ENCODE results near the gene FAM81A. TPM values are rescaled to one million over a fixed set of nuclear protein-coding genes. Genes with fewer than 3 reads are reported as not detected.

FAM81A gene
- total RNA-seq, 1 donor from 2014 or later = 1.1 TPM

- intact Hi-C loops (cut with micrococcal nuclease) = no loop called here
- no peaks in the 10 kb centered on the region for H3K9me3 Mint-ChIP-seq
- peaks cover 3% of the 10 kb centered on the region for H3K4me1 Mint-ChIP-seq (ENCODE audit: low read depth)
- H3K4me3 Mint-ChIP-seq (ENCODE audit: low read depth) = no peak overlapping the region
- peaks cover 15% of the 10 kb centered on the region for H3K27me3 Mint-ChIP-seq (ENCODE audit: low read depth)
- no peaks in the 10 kb centered on the region for H3K36me3 Mint-ChIP-seq (ENCODE audit: low read depth)
- H3K27ac Mint-ChIP-seq = no peak overlapping the region
- DNase-seq (ENCODE audit: low spot score) = no peak
These were observed 120.9 kb downstream of the FAM81A start for GRCh38 chr15:59558851-59559250.

GRCh38 chr15:59561547-59561946 is 123.6 kb downstream of the FAM81A start:
- Mint-ChIP-seq H3K36me3 (ENCODE audit: low read depth) (no peaks in the 10 kb centered on the region), H3K27me3 (ENCODE audit: low read depth) (peaks cover 12% of the 10 kb centered on the region), H3K27ac (no peak overlapping the region), H3K4me1 (ENCODE audit: low read depth) (peaks cover 3% of the 10 kb centered on the region), H3K9me3 (no peaks in the 10 kb centered on the region), H3K4me3 (ENCODE audit: low read depth) (no peak overlapping the region)
- intact Hi-C loops (cut with micrococcal nuclease) = no loop called here
- DNase-seq (ENCODE audit: low spot score) = no peak

DNA sequence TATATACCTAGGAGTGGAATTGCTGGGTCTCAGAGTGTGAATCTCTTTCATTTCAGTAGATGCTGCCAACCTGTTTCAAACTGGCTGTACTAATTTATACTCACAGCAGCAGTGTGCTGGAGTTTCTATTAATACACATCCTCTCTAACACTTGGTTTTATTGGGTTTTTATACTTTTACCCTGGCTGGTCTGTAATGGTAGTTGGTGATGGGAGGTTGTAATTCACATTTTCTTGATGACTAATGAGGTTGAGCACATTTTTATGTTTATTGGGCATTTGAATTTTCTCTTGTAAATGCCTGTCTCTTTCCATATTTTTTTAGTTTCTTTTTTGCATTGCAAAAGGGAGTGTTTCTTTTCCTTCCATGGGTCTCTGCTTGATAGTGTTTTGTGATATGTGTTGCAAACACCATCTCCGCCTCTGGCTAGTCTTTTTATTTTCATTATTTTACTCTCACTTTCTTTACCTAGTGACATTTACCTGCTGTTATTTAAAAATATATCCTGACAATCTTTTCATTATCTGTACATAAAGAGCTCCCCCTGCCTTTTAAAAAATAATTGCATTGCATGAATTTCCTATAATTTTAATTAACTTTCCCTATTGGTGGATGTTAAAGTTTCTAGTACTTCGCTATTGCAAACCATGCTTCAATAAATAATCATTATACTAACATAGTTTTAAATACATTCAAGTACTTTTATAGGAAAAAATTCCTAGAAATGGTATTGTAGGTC is 124.6 kb downstream of the FAM81A start:
- H3K4me3 Mint-ChIP-seq (ENCODE audit: low read depth) = no peak overlapping the region
- no peaks in the 10 kb centered on the region for H3K9me3 Mint-ChIP-seq
- no peak overlapping the region for H3K27ac Mint-ChIP-seq
- H3K27me3 Mint-ChIP-seq (ENCODE audit: low read depth) = peaks cover 17% of the 10 kb centered on the region
- no peaks in the 10 kb centered on the region for H3K36me3 Mint-ChIP-seq (ENCODE audit: low read depth)
- no peak for DNase-seq (ENCODE audit: low spot score)
- H3K4me1 Mint-ChIP-seq (ENCODE audit: low read depth) = peaks cover 3% of the 10 kb centered on the region
- intact Hi-C loops (cut with micrococcal nuclease) = no loop called here

GRCh38 chr15:59565299-59565698 is 127.3 kb downstream of the FAM81A start:
- Mint-ChIP-seq H3K27me3 (ENCODE audit: low read depth) (peaks cover 13% of the 10 kb centered on the region), H3K4me3 (ENCODE audit: low read depth) (no peak overlapping the region), H3K9me3 (no peaks in the 10 kb centered on the region), H3K36me3 (ENCODE audit: low read depth) (no peaks in the 10 kb centered on the region), H3K4me1 (ENCODE audit: low read depth) (peaks cover 3% of the 10 kb centered on the region), H3K27ac (no peak overlapping the region)
- intact Hi-C loops (cut with micrococcal nuclease) = no loop called here
- DNase-seq (ENCODE audit: low spot score) = no peak

- Mint-ChIP-seq H3K36me3 (ENCODE audit: low read depth) (no peaks in the 10 kb centered on the region), H3K27me3 (ENCODE audit: low read depth) (peaks cover 13% of the 10 kb centered on the region), H3K4me1 (ENCODE audit: low read depth) (peaks cover 3% of the 10 kb centered on the region), H3K4me3 (ENCODE audit: low read depth) (no peak overlapping the region), H3K27ac (no peak overlapping the region), H3K9me3 (no peaks in the 10 kb centered on the region)
- DNase-seq (ENCODE audit: low spot score) = no peak
- intact Hi-C loops (cut with micrococcal nuclease) = no loop called here
These were observed 129.3 kb downstream of the FAM81A start for GRCh38 chr15:59567324-59567723.

- Mint-ChIP-seq H3K4me3 (ENCODE audit: low read depth) (no peak overlapping the region), H3K9me3 (no peaks in the 10 kb centered on the region), H3K36me3 (ENCODE audit: low read depth) (no peaks in the 10 kb centered on the region), H3K27me3 (ENCODE audit: low read depth) (peaks cover 12% of the 10 kb centered on the region), H3K27ac (no peak overlapping the region), H3K4me1 (ENCODE audit: low read depth) (peaks cover 3% of the 10 kb centered on the region)
- no peak for DNase-seq (ENCODE audit: low spot score)
- intact Hi-C loops (cut with micrococcal nuclease) = no loop called here
These were observed 131.5 kb downstream of the FAM81A start for GRCh38 chr15:59569477-59569876.

DNA sequence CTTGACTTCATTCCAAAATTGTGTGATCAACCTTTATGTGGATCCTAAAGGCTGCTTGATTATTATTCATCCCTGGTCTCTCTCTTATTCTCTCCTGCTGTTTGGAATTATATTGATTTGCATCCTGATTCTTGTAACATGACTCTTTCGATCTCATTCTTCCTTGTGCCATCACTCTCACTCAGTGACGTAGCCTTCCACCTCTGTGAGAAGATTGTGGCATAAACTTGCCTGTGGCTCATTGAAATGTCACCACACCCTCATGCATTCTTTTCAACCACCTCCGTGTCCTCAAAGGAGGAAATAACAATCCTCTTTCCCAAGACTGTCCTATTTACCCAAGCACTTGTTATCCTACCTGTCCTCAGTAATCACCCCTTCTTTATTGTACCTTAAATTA is 132.3 kb downstream of the FAM81A start:
- H3K4me3 Mint-ChIP-seq (ENCODE audit: low read depth) = no peak overlapping the region
- H3K27ac Mint-ChIP-seq = no peak overlapping the region
- H3K36me3 Mint-ChIP-seq (ENCODE audit: low read depth) = no peaks in the 10 kb centered on the region
- no peaks in the 10 kb centered on the region for H3K9me3 Mint-ChIP-seq
- DNase-seq (ENCODE audit: low spot score) = no peak
- H3K4me1 Mint-ChIP-seq (ENCODE audit: low read depth) = peaks cover 3% of the 10 kb centered on the region
- intact Hi-C loops (cut with micrococcal nuclease) = no loop called here
- peaks cover 14% of the 10 kb centered on the region for H3K27me3 Mint-ChIP-seq (ENCODE audit: low read depth)

GRCh38 chr15:59571606-59572005 is 133.6 kb downstream of the FAM81A start:
- no peak for DNase-seq (ENCODE audit: low spot score)
- Mint-ChIP-seq H3K4me3 (ENCODE audit: low read depth) (no peak overlapping the region), H3K36me3 (ENCODE audit: low read depth) (no peaks in the 10 kb centered on the region), H3K27me3 (ENCODE audit: low read depth) (peaks cover 12% of the 10 kb centered on the region), H3K4me1 (ENCODE audit: low read depth) (peaks cover 3% of the 10 kb centered on the region), H3K9me3 (no peaks in the 10 kb centered on the region), H3K27ac (no peak overlapping the region)
- intact Hi-C loops (cut with micrococcal nuclease) = no loop called here

Other genes starting within 250 kb of the FAM81A start
- not detected in 2 replicates for gene LDHAL6B, start 231.3 kb upstream of the FAM81A start, total RNA-seq
- 71.3 and 72.7 TPM in 2 replicates for gene MYO1E, start 65.3 kb upstream of the FAM81A start, total RNA-seq
- gene GCNT3, start 173.6 kb downstream of the FAM81A start, total RNA-seq = not detected in 2 replicates
- gene GTF2A2, start 219.3 kb downstream of the FAM81A start, total RNA-seq = 187 and 193 TPM in 2 replicates